ENCODE results near the gene VSIR.
A peak's percentile ranks its signal among the peaks of the same experiment; 100 is the strongest.

VSIR gene

GRCh38 chr10:71703577-71703976 is 69.7 kb downstream of the VSIR start:
- TF ChIP-seq CTCF (IDR thresholded peaks at IDR 0.05; ENCODE audit: low read depth, low read length), result 0 out of 2 replicates have a peak, but pooled peaks have one; percentile 10
- no peak overlapping the region for H3K4me3 ChIP-seq (ENCODE audit: low read depth, low read length)

- no peak for TF ChIP-seq CTCF (IDR thresholded peaks at IDR 0.05; ENCODE audit: low read depth, low read length)
- no peak overlapping the region for H3K4me3 ChIP-seq (ENCODE audit: low read depth, low read length)
These were observed 71.7 kb downstream of the VSIR start for GRCh38 chr10:71701496-71702132.

GRCh38 chr10:71700731-71701368 is 72.5 kb downstream of the VSIR start:
- no peak overlapping the region for H3K4me3 ChIP-seq (ENCODE audit: low read depth, low read length)
- no peak for TF ChIP-seq CTCF (IDR thresholded peaks at IDR 0.05; ENCODE audit: low read depth, low read length)

- H3K4me3 ChIP-seq (ENCODE audit: low read depth, low read length), result no peak overlapping the region
- no peak for TF ChIP-seq CTCF (IDR thresholded peaks at IDR 0.05; ENCODE audit: low read depth, low read length)
These were observed 74.6 kb downstream of the VSIR start for GRCh38 chr10:71698737-71699136.

- no peak overlapping the region for H3K4me3 ChIP-seq (ENCODE audit: low read depth, low read length)
- TF ChIP-seq CTCF (IDR thresholded peaks at IDR 0.05; ENCODE audit: low read depth, low read length), result no peak
These were observed 75.2 kb downstream of the VSIR start for GRCh38 chr10:71697938-71698709.

Data from WI38 (cell line).